ENCODE results near the gene CLEC4M. TPM values are rescaled to one million over a fixed set of nuclear protein-coding genes. Genes with fewer than 3 reads are reported as not detected.

CLEC4M gene
- 0.14 TPM for polyA plus RNA-seq (ENCODE audit: insufficient read length)

- no peak for DNase-seq (ENCODE audit: low read depth)
Observed at GRCh38 chr19:7762719-7763293, at the start of gene CLEC4M. CLEC4M (plus strand) TSS chr19:7763243; CDS start chr19:7763267, 24 bp downstream.

GRCh38 chr19:7715671-7716070 lies 47.4 kb upstream of the CLEC4M start:
- DNase-seq (ENCODE audit: low read depth), result no peak

GRCh38 chr19:7716762-7717161 lies 46.3 kb upstream of the CLEC4M start:
- no peak for DNase-seq (ENCODE audit: low read depth)

DNA sequence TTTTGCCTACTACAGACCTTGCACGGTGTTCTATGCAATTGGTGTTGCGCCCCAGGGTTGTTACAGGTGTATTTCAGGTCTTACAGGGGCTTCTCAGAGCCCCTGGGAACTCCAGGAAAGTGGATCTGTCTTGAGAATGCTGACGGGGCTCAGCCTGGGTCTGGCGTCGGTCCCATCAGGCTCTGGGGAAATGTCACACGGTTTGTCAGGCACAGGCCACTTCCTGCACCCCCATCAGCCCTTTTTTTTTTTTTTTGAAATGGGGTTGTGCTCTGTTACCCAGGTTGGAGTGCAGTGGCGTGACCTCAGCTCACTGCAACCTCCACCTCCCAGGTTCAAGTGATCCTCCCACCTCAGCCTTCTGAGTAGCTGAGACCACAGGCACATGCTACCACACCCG lies 44.4 kb upstream of the CLEC4M start:
- no peak for DNase-seq (ENCODE audit: low read depth)

- no peak for DNase-seq (ENCODE audit: low read depth)
Observed at GRCh38 chr19:7720351-7720750, 42.7 kb upstream of the CLEC4M start.

DNA sequence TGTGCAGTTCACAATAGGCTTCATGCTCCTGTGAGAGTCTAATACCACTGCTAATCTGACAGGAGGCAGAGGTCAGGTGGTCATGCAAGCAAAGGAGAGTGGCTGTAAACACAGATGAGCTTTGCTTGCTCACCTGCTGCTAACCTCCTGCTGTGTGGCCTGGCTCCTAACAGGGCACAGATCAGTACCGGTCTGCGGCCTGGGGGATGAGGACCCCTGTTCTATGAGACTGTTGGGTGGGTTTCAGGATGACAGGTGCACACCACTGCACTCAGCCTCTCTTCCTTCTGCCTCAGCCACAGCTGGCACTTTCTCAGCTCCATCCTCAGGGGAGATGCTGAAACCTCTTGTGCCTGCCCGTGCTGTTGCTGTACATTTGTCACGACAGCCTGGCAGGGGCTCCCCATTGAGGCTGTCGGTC lies 40.8 kb upstream of the CLEC4M start:
- DNase-seq (ENCODE audit: low read depth), result no peak

- DNase-seq (ENCODE audit: low read depth), result no peak
Observed at GRCh38 chr19:7725791-7726190, 37.3 kb upstream of the CLEC4M start.

DNA sequence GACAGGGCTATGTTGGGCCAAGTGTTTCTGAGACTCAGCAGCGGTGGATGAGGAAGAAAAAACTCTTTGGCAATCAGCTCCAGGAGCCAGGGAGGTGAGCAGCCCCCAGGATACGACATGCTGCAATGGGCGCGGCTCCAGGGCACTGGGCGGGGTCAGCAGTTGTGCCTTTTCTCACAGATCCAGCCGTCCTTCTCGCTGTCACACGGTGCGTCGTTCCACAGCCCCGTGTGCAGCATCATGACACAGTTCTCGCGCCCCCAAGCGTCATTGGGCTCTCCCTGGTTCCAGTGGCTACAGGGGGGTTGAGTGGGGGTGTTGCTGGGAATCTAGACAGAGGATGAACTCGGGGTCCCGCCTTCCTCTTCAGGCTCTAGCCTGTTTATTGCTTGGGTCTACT lies 33.8 kb upstream of the CLEC4M start:
- no peak for DNase-seq (ENCODE audit: low read depth)

DNA sequence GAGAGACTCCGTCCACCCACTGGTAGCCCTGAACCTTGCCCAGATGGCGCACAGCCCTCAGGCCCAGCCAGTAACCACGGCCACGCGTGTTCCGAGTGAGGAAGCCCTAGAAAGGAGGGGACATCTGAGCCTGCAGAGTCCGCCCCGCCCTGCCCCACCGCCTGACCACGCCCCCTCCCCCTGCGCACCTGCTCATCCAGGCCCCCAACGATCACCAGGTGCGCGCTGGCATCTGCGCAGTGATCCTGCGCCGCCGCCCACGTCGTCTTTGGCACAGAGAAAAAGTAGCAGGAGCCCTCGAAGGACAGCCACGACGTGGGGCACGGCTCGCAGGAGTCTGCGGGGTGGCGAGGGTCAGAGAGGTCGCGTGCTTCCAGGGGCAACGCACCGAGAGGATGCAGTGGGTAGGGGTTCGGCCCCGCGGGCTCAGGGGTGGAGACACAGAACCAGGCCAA lies 33.2 kb upstream of the CLEC4M start:
- no peak for DNase-seq (ENCODE audit: low read depth)

DNA sequence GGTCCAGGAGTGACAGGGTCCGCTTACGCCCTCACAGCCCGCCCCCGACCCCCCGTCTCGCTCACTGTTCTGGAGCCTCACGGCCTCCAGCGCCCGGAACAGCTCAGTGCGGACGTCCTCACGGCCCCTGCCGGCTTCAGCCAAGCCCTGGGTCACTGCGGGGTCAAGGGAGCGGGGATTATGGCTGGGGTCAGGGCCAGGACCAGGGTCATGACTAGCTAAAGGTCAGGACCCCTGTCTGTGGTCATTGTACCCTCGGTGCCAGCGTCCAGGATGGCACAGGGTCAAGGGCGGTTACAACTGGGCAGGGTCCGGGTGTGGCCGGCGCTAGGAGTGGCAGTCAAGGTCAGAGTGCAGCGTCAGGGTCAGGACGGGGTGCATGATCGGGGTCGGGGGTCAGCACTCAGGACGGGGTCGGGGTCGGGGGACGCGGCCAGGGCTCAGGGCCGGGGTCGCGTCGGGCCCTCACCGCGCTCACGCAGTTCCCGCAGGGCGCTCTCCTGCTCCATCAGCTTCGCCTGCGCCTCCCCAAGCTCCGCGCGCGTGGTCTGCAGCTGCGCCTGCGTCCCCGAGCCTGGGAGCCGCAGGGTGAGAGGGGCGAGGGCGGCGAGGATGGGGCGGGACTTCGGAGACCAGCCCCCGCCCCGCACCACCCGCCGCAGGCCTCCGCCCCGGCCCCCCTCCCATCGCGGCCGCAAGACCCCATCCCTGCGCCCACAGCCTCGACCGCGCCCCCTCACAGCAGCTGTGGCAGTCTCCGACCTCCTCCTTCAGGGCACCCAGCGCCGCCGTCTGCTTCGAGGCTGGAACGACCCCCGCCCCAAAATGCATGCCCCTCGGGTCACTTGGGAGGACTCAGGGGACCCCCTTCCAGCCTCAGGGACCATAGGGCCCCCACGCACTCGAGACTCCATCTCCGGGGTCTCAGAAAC lies 32.5 kb upstream of the CLEC4M start:
- no peak for DNase-seq (ENCODE audit: low read depth)

- no peak for DNase-seq (ENCODE audit: low read depth)
Observed at GRCh38 chr19:7731218-7731595, 31.8 kb upstream of the CLEC4M start.

GRCh38 chr19:7731615-7732014 lies 31.4 kb upstream of the CLEC4M start:
- no peak for DNase-seq (ENCODE audit: low read depth)

GRCh38 chr19:7732045-7732444 lies 31.0 kb upstream of the CLEC4M start, which contains the start of gene CLEC4G:
CLEC4G (minus strand) TSS chr19:7732110; CDS start chr19:7732102, 8 bp downstream.
- no peak for DNase-seq (ENCODE audit: low read depth)

DNA sequence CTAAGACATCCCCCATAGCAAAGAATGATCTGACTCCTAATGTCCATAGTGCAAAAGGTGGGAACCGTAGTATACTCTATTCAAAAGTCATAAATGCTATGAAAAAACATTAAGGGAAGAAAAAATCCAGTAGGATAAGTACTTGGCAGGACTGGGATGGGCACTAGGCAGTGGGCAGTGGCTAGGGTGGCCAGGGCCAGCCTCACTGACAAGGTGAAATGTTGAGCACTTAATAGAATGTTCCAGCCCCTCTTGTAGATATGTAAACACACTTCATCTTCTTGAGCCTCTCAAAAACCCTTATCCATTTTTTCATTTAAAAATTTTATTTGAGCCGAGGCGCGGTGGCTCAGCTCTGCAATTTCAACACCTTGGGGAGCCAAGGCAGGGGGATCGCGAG lies 29.7 kb upstream of the CLEC4M start:
- no peak for DNase-seq (ENCODE audit: low read depth)

DNA sequence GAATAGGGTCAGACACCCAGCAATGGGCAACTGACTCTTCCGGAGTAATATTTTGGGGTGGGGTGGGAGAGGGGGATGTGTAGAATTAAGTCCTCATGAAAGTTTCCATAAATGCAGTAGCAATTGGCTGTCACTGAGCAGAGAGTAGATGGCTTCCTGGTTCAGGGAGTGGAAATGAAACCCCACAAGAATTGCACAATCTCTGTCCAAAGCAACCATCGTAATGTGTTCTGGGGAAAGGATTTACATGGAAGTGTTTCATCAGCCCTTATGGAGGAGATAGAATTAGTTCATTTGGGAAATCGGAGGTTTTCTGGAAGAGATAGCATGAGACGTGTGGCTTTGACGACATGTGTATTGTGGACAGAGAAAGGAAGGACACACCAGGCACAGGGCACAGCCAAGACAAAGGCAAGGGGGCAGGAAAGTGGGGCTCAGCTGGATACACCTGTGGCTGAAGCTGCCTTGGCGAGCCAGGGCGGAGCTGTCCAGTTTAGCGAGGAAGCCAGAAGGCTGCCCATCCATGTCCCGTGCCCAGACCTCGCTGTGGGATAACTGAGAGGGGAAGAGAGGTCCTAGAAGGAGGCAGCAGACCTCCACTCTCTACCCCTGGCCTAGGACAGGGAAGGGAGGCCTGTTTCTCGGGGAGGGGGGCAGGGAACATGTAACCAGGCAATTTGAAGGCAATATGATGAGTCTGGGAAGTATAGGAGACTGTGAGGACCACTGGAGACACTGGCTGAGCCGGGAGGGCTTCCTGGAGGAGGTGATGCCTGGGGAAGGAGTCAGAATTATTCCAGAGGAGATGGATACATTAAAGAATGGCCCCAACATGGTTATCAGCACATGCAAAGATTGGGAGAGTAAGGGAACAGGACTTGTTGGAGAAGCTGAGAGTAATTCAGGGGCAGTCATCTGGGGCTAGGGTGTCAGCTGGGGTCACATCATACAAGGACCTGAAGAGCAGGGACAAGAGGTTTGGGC lies 28.5 kb upstream of the CLEC4M start:
- no peak for DNase-seq (ENCODE audit: low read depth)

DNA sequence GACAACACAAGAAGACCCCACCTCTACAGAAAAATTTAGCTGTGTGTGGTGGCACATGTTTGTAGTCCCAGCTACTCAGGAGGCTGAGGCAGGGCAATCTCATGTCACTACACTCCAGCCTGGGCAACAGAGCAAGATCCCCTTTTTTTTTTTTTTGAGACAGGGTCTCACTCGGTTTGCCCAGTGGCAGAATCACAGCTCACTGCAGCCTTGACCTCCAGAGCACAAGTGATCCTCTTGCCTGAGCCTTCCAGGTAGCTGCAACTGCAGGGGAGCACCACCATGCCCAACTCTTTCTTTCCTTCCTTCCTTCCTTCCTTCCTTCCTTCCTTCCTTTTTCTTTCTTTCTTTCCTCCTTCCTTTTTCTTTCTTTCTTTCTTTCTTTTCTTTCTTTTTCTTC lies 26.9 kb upstream of the CLEC4M start:
- no peak for DNase-seq (ENCODE audit: low read depth)

GRCh38 chr19:7737215-7737614 lies 25.8 kb upstream of the CLEC4M start:
- DNase-seq (ENCODE audit: low read depth), result no peak

DNA sequence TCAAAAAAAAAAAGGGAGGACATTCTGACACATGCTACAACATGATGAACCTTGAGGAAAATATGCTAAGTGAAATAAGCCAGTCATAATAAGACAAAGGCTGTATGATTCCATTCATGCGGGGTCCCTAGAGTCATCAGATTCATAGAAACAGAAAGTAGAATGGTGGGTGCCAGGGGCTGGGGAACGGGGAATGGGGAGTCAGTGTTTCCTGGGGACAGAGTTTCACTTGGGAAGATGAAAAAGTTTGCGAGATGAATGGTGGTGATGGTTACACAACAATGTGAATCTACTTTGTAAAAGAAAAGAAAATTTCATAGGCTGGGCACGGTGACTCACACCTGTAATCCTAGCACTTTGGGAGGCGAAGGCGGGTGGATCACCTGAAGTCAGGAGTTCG lies 25.0 kb upstream of the CLEC4M start:
- DNase-seq (ENCODE audit: low read depth), result no peak

DNA sequence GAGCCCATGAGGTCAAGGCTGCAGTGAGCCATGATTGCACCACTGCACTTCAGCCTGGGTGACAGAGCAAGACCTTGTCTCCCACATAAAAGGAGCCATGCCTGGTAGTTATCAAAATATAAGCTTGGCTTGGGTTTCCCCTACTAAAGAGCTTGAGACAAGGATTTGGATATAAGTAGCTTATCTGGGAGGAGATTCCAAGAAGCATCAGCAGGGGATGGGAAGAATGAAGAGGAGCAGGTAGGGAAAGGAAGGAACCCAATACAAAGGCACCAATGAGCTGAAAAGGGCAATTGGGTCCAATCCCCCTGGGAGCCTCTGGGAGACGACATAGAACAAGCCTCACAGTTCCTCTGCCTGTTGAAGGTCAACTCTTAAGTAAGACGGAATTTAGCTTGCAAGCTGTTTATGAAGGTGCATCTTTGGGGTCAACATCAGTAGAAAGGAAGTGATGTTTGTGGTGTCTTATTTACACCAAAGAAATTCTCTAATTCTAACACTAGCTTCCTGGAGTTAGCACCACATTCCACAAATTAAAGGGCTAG lies 23.8 kb upstream of the CLEC4M start:
- DNase-seq (ENCODE audit: low read depth), result no peak

DNA sequence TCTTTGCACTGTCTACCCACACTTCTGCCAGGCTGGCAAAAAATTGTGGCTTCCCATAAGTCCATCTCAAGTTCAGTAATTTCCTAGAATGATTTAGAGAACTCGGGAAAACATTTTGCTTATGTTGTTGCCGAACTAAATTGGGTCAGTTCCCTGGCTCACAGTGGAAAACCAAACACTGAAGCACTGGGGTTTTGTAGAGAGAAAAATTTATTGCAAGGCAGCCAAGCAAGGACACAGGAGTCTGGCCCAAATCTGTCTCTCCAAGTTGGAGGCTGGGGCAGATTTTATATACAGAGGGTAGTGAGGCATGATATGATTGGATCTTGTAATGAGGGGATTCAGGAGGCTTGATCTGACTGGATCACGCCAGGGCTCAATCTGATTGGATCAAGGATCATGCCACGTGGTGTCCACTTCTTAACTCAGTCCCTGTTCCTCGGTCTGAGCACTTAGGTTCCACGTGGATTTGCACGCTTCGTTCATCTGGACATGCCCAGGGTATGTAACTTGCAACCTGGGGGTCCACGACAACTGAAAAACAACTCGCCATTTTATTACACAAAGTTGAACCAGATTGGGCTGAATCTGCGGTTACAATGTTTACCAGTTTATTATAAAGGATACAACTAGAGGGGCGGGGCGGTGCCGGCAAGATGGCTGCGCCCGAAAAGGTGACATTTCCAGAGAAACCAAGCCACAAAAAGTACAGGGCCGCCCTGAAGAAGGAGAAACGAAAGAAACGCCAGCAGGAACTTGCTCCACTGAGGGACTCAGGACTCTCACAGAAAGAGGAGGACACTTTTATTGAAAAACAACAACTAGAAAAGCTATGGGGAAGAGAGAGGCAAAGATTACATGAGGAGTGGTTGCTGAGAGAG lies 23.0 kb upstream of the CLEC4M start:
- DNase-seq (ENCODE audit: low read depth), result no peak

DNA sequence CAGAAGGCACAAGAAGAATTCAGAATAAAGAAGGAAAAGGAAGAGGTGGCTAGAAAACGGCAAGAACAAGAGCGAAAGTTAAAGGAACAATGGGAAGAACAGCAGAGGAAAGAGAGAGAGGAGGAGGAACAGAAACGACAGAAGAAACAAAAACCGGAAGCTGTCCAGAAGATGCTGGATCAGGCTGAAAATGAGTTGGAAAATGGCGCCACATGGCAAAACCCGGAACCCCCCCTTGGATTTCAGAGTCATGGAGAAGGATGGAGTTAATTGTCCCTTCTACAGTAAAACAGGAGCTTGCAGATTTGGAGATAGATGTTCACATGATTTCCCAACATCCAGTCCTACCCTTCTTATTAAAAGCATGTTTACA lies 22.4 kb upstream of the CLEC4M start:
- no peak for DNase-seq (ENCODE audit: low read depth)
